HK-2 (cell line): ENCODE data around the gene CKAP5.

Source experiments
- DNase-seq: peaks from one replicate; pipeline ENCODE4 v3.0.0-alpha.2; 2018; ENCODE audit not compliant: unreplicated experiment

CKAP5 gene

GRCh38 chr11:46845740-46846509 is at the start of gene CKAP5:
CKAP5 (minus strand) TSS chr11:46846280; CDS start chr11:46821231, 25,049 bp downstream.
- peak; percentile 81 for DNase-seq

- DNase-seq, result no peak
These were observed 49.7 kb upstream of the CKAP5 start for GRCh38 chr11:46895821-46896220.

DNA sequence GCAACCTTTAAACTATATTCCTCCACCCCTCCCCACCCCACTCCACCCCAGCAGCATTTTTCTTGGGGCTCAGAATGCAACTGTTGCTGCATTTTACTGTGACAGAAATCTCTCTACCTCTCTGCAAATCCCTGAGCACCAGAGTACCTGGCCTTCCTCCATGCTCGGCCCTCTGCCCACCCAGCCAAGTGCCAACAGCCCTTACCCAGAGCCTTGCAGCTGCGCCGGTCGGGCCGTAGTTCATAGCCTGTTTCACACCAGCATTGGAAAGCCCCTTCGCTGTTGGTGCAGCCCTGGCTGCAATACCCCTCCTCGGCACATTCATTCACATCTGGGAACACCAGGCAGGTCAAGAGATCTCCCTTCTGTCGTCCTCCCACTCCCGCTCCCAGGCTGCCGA is 48.9 kb upstream of the CKAP5 start:
- DNase-seq, result no peak

- no peak for DNase-seq
These were observed 48.4 kb upstream of the CKAP5 start for GRCh38 chr11:46894506-46894905.

DNA sequence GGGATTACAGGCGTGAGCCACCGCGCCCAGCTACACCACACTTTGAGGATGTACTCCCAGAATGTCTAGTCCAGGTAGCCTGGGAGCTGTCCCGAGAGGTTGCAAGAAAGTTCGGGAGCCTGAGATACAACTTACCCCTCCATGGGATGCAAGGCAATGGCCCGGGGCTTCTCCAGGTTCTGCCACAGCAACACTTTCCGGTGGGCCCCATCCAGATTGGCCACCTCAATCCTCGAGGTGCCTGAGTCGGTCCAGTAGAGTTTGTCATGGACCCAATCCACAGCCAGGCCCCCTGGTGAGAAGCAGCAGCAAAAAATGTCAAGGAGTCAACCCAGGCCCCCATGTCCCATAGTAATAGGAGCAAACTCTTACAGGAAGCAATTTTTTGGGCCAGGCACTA is 46.8 kb upstream of the CKAP5 start:
- no peak for DNase-seq

GRCh38 chr11:46892109-46892508 is 46.0 kb upstream of the CKAP5 start:
- no peak for DNase-seq

DNA sequence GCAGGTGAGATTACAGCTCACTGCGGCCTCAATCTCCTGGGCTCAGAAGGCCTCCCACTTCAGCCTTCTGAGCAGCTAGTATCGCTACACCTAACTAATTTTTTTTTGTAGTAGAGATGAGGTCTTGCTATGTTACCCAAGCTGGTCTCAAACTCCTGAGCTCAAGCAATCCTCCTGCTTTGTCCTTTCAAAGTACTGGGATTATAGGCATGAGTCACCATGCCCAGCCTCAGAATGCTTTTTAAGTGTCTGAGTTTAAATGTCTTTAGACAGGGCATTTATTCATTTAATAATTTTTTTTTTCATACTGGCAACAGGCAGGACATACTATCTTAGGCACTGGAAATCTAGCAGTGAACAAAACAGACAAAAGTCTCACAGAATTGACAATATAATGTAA is 44.6 kb upstream of the CKAP5 start:
- DNase-seq, result no peak

- DNase-seq, result peak; percentile 56
These were observed 43.8 kb upstream of the CKAP5 start for GRCh38 chr11:46889689-46890475.

- no peak for DNase-seq
These were observed 43.2 kb upstream of the CKAP5 start for GRCh38 chr11:46889251-46889650.

GRCh38 chr11:46888636-46889035 is 42.6 kb upstream of the CKAP5 start:
- DNase-seq, result no peak

DNA sequence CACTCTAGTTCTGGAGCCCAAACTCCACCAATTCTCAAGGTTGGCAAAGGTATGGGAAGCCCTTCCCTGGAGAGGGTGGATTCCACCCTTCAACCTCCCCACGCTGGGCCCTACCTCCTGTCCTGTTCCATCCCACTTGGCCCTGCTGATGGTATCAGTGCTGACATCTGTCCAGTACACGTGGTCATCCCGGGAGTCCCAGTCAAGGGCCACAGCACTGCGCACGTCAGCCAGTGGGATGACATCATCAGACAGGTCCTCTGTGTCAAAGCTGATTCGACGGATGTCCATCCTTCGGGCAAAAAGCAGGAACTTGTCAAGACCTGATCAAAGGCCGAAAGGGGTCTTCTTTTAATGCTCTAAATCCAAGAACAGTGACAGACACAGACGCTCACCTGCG is 40.1 kb upstream of the CKAP5 start:
- no peak for DNase-seq

- no peak for DNase-seq
These were observed 33.0 kb upstream of the CKAP5 start for GRCh38 chr11:46879056-46879585.

GRCh38 chr11:46877580-46877979 is 31.5 kb upstream of the CKAP5 start:
- no peak for DNase-seq

DNA sequence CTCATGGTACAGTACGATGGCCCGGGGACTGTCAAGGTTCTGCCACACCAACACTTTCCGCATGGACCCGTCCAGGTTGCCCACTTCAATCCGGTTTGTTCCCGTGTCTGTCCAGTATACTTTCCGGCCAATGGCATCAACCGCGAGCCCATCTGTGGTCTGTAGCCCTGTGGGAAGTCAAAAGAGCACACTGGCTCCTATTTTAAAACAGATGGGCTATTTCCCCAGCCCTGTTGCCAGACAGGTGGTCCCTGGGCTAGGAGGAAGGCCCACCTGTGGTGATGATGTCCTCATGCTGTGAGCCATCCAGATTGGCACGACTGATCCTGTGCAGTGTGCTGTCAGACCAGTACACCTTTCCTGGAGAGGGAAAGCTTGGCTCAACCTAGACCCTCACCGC is 30.4 kb upstream of the CKAP5 start:
- DNase-seq, result no peak

- no peak for DNase-seq
These were observed 28.5 kb upstream of the CKAP5 start for GRCh38 chr11:46874586-46874985.

DNA sequence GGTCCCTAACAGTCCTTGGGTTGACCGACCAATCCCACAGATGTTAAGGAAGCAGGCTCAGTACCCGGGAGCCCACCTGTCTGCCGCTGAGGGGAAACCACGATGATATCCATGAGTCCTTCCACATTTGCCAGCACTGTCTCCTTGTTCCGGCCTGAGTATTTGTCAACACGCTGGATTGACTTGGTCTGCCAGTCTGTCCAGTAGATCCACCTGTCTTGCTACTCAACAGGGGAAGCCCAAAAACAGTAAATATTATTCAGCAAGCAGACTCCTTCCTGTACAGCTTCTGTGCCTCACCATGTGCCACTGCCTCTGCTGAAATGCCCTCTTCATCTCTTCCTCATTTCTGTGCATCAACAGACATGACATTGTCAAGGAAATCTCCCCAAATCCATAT is 22.8 kb upstream of the CKAP5 start:
- DNase-seq, result no peak

- no peak for DNase-seq
These were observed 19.3 kb upstream of the CKAP5 start for GRCh38 chr11:46865340-46865739.

GRCh38 chr11:46860218-46860617 is 14.1 kb upstream of the CKAP5 start:
- no peak for DNase-seq

DNA sequence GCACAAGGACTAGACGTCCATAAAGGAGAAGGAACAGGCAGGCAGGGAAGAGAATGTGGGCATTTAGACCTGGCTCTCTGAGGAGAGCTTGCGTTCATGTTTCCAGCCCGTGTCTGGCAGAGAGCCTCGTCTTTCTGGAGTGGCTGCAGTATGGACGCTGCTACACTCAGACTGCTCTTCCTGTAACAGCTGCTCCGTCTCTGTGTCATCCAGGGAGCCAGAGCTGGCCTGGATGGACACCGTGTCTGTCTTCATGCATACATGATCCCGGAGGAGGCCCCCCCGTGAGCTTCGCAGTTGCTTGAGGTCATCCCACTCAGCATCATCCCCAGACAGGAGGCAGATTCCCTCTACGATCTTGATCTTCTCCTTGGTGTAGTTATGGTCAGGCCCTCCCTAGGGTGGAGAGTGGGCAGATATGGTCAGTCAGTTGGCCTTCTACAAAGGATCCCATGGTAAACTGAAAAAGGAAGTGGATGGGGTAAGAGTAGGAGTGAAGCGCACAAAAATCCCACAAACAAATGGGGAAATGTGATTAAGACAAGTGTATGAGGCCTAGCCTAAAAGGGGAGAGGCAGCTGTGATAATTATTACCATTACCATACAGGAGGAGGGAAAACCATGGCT is 13.0 kb upstream of the CKAP5 start:
- DNase-seq, result no peak

DNA sequence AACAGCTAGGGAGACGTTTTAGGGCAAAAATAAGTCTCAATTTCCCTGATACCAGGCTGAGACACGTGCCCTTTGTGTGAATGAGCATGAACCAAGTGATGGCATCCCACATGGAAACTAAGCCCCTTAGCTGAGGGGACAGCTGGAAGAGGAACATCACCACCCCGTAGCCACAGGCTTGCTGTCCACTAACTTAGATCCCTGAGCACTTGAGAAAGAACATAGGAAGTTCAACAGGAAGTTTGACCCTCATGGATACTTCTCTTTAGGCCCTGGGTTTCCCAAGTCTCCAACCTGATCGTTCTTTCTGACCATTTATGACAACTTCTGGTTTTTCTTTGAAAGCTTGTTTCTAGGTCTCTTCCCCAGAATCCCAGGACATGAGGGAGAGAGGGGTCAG is 11.6 kb upstream of the CKAP5 start:
- DNase-seq, result no peak

DNA sequence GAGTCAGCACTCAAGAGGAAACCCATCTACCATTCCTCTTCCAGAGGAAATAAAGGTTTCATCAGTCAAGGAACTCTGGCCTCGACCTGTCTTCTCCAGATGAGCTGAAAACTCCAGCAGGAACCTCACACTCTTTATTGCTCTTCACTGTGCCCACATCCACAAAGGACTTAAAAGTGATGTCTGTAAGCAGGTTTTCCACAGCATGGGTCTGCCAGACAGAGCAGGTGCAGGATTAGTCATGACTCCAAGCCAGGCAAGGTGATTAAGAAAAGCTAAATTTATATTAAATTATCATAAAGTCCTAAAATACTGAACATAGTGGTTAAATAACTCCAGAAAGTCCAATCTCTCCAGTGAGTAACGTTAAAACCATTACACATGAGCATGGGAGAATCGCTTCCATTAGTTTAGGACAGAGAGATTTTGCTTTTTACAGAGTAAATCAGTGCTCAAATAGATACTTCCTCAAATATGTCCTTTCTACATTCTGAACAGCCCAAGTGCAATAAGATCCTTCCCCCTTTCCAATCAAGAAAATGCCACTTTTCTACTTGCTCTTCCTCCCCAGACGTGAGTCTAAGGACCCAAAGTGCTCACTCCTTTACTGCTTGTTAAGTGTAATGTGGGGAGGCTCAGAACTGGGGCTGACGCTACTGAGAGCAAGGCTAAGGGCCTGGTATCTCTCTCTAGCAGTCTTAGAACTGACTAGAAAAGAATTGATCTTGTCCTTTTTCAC is 10.7 kb upstream of the CKAP5 start:
- no peak for DNase-seq

DNA sequence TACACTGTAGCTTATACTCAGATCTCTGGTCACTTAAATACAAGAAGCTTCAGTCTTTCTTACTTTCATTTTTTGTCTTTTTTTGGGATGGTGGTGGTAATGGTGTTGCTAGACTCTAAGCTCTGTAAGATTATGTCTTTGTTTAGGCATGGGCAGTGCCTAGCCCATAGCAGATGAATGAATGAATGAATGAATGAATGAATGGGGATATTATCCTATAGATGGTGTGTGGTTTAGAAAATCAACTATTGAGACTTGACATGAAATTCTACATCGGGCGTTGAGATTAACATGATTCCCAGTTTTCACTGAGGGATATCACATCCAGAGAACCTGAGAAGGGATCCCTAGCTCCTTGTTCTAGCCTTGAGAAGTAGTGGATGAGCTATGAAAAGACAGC is 9.8 kb upstream of the CKAP5 start:
- no peak for DNase-seq
